HG02870 (cell line): Measurements from ENCODE around the gene OBSCN.

Source experiments
- ATAC-seq: cut with Tn5 transposase; IDR thresholded peaks from one replicate; pipeline ENCODE4 v1.9.1; 2021; ENCODE audit warnings: mild to moderate bottlenecking, moderate library complexity; ENCODE audit not compliant: unreplicated experiment

OBSCN gene

DNA sequence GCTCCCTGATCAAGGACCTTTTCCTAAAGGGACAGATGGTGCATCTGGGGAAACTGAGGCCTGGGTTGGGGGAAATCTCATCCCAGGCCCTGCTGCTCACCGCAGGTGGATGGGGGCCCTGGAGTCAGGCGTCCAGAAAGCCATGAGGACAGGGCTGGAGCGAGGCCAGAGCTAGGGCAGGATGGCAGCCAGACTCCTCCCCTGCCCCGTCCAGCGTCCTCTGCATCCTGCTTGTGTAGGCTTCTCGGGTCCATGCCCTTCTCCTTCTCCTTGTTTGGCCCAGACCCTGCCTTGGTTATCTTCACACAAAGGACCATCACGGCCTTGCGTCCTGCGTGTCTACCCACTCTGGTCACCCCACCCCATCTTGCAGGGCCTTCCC lies 155.8 kb downstream of the OBSCN start:
- no peak for ATAC-seq

DNA sequence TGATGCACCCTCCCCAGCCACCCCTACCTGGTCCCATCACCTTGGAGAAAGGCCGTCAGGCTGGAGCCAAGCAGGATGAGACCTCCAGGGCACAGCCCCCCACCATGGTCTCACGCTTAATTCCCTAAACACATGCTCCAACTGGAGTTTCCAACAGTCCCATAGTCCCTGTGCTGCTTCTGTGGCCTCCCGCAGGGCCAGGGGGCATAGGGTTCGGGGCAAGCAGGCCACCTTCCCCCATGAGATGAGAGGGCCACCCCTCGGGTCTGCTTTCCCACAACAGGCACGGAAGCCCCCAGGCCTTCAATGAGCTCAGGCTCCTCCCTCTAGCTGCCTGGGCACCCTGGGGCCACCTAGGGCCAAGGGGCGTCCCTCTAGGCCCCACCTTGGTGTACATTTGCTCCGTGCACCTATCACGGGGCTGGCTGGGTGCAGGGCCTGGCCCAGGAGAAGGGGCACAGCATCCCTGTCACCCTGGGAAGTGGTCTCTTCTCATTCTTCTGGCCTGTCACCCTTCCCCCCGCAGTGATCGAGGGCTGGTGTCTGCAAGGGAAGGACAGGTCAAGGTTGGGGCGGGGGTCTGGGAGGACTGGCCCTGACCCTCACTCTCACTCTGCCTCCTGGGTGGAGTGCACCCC lies 156.3 kb downstream of the OBSCN start:
- ATAC-seq, result no peak

DNA sequence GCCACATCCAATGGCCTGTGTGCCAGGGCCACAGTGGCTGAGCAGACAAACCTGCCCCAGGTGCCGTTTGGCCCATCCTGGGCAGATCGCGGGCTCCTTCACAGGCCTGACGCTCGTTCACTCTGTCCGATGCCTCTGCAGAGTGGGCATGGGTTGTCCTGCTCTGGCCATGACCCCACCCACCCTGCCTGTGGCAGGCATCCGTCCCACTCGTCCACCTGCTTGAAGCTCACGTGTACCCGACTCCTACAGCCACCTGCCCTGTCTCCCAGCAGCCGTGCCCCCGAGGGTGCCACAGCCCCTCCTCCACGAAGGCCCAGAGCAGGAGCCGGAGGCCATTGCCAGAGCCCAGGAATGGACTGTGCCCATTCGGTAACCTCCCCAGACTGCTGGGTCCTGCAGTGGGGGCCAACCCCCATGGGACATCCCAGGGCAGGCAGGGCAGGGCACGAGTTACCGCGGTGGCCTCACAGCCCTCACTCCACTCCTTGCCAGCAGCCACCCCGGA lies 156.9 kb downstream of the OBSCN start:
- no peak for ATAC-seq

DNA sequence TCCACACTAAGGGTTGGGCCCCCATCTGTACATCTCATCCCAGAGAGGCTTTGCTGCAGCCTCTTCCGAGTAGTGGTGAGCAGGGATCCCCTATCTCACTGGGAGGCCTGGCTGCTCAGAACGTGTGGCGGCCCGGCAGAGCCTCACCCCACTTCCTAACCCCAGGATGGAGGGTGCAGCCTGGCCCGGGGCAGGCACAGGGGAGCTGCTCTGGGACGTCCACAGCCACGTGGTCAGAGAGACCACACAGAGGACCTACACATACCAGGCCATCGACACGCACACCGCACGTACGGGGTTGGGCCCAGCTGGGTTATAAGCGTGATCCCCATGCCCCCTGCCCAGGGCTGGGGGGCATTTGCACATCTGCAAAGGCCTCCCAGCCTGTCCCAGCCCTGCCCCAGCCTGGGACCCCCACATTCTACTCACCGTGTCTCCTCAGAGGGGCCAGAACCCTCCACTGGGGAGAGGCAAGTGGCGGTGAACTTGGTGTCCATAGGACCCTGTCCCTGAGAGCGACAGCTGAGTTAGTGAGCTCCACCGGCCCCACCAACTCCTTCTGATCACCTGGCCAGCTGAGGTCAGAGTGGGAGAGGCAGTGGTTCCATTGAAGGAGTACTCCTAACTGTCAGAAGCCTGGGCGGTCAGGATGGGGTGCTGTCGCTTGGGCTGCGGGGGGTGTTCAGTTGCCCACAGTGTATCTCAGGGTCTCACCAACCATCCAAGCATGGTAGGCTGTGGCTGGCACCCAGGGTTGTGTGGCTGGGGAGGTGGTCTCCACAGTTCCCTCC lies 157.6 kb downstream of the OBSCN start:
- no peak for ATAC-seq

DNA sequence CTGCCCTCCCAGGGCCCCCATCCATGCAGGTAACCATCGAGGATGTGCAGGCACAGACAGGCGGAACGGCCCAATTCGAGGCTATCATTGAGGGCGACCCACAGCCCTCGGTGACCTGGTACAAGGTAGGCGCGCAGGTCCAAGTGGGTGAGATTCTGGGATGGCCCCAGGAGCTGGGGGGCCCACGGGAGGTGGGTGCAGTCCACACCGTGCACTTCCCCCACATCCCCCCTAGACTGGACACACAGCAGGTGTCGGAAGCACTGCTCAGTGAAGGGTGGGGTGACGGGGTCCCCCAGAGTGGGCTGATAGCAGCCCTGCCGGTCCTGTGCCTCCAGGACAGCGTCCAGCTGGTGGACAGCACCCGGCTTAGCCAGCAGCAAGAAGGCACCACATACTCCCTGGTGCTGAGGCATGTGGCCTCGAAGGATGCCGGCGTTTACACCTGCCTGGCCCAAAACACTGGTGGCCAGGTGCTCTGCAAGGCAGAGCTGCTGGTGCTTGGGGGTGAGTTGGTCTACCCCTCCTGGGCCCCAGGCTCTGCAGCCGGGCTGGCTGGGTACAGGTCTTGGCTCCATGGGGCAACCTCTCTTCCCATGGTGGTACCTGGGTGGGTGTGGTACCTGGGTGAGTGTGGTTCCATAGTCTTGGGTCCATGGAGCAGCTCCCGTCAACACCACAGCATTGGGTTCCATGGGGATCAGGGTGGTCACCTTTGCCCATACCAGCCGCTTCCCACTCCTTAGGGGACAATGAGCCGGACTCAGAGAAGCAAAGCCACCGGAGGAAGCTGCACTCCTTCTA lies 158.4 kb downstream of the OBSCN start:
- ATAC-seq, result no peak

DNA sequence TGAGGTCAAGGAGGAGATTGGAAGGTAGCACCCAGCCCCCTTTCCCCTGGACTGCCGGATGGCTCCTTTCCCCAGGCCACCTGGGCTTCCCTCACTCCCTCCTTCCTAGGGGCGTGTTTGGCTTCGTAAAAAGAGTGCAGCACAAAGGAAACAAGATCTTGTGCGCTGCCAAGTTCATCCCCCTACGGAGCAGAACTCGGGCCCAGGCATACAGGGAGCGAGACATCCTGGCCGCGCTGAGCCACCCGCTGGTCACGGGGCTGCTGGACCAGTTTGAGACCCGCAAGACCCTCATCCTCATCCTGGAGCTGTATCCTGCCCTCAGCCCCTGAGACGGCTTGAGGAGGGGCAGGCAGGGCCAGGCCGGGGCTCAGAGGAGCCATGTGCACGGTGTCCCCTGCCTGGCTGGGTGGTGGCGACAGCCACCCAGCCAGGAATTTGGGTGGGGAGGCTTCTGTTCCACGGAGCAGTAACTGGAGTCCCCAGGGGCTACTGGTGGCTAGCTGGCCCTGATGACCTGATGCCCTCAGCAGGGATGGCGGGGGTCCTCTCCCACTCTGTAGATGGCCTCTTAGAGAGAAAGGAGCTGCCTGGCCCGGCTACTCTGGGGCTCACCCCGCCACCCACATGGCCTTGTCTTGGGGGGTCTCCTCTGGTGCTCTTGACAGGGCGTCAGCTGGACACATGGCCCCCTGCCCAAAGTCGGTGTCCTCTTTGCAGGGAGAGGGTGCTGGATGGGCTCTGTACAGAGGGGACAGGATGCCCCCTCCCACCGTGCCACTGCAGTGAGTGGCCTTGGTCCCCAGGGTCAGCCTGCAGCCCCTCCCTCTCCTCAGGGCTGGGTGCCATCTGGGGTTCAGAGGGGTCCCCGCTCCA lies 159.3 kb downstream of the OBSCN start:
- ATAC-seq, result no peak

DNA sequence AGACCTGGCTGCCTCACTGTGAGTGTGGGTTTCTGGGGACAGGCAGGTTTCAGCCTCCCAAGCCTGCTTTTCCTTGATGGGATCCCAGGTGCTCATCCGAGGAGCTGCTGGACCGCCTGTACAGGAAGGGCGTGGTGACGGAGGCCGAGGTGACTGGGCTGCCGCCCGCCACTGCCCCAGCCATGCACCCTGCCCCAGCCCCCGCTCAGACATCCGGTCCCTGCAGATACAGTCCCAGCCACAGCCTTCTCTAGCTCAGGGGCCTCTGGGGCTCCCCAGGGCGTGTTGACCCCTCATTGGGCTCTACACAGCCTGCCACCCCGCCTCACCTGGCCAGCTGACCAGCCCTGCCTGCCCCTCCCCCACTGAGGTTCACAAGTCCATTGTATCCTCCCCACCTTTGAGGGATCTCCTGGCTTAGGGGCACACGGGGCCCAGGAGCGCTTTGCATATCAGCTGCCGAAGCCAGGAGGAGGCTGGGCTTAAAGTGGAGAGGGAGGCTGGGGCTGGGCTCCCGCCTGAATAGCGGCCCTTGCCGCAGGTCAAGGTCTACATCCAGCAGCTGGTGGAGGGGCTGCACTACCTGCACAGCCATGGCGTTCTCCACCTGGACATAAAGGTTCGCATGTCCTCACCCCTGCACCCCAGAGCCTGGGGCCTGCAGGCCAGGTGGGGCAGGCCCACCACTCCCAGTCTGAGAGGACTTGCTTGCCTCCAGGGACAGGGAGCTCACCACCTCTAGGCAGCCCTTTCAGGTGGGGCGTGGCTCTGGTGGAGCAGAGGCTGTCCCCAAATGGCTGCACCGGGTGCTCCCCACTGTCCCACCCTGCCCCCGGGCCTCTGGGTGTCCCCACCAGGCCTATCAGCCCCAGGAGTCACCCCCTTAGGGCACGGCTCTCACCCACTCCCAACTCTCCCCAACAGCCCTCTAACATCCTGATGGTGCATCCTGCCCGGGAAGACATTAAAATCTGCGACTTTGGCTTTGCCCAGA lies 160.3 kb downstream of the OBSCN start:
- no peak for ATAC-seq

DNA sequence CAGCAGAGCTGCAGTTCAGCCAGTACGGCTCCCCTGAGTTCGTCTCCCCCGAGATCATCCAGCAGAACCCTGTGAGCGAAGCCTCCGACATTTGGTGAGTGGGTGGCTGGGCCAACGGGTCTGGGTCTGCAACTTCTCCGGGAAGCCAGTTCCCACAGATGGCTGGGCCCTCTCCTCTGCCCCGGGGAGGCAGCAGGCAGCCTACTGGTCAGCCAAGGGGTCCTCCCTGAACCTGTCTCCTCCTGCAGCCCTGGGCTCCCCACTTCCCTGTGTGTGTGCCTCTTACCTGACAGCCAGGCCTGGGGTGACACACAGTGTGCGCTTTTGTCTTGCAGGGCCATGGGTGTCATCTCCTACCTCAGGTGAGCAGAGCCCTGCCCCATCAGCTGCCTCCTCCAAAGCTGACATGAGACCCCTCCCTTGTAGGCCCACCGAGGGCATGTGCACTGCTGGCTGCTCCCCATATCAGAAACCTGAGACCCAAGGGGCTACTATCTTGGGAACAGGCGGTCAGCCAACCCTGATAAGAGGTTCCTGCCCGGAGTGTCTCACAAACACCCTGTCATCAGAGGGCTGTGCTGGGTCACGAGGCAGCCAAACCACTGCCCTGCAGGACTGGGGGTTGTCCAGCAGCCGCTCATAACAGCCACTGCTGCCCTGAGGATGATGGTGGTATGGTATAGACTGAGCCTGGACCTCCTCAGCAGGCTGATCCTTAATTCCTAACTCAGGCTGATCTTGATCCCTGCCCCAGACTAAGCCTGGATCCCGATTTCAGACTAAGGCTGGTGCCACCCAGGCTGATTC lies 161.2 kb downstream of the OBSCN start:
- no peak for ATAC-seq

DNA sequence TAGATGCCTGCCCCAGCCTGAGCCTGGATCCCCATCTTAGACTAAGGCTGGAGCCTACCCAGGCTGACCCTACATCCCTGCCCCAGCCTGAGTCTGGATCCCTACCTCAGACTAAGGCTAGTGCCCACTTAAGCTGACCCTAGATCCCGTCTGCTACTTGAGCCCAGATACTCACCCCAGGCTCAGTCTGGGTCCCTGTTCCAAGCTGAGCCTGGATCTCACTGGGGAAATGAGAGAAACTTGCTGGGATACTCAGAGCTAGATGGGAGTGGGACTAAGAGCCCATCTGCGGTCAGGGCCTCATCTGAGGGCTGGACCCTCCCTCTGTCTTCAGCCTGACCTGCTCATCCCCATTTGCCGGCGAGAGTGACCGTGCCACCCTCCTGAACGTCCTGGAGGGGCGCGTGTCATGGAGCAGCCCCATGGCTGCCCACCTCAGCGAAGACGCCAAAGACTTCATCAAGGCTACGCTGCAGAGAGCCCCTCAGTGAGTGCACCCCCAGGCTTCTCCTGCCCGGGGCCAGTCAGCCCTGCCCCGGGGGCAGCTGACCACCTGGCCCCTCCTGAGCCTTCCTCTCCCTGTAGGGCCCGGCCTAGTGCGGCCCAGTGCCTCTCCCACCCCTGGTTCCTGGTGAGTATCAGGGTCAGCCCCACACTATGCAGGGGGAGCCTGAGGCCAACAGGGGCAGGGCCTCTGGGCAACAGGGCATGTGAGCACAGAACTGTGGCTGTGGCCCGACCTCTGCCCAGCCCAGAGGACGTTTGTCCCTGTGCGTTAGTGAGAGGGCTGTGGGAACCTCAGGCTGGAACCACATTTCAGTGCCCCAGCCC lies 162.0 kb downstream of the OBSCN start:
- no peak for ATAC-seq

DNA sequence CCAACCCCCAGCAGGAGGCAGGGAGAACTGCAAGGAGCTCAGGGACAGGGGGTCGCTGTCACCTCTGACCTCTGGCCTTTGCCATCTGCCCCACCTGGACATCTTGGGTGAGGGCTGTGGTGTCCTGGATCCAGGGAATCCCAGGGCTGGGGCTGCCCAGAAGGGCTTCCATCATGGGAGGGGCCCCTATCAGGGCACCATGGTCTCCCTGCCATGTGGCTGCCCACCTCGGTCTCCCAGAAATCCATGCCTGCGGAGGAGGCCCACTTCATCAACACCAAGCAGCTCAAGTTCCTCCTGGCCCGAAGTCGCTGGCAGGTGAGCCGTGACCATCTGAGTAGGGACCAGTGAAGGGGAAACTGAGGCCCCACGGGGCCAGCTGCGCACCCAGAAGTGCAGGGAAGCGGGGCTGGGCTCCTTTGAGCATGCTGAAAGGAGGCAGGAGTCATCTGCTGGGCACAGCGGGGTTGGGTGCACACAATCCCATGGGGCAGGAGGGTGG lies 162.6 kb downstream of the OBSCN start:
- no peak for ATAC-seq

DNA sequence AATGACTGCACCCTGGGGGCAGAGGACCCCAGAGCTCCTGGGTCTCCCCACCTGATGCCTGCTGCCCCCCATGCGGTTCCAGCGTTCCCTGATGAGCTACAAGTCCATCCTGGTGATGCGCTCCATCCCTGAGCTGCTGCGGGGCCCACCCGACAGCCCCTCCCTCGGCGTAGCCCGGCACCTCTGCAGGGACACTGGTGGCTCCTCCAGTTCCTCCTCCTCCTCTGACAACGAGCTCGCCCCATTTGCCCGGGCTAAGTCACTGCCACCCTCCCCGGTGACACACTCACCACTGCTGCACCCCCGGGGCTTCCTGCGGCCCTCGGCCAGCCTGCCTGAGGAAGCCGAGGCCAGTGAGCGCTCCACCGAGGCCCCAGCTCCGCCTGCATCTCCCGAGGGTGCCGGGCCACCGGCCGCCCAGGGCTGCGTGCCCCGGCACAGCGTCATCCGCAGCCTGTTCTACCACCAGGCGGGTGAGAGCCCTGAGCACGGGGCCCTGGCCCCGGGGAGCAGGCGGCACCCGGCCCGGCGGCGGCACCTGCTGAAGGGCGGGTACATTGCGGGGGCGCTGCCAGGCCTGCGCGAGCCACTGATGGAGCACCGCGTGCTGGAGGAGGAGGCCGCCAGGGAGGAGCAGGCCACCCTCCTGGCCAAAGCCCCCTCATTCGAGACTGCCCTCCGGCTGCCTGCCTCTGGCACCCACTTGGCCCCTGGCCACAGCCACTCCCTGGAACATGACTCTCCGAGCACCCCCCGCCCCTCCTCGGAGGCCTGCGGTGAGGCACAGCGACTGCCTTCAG lies 163.3 kb downstream of the OBSCN start:
- ATAC-seq, result no peak

DNA sequence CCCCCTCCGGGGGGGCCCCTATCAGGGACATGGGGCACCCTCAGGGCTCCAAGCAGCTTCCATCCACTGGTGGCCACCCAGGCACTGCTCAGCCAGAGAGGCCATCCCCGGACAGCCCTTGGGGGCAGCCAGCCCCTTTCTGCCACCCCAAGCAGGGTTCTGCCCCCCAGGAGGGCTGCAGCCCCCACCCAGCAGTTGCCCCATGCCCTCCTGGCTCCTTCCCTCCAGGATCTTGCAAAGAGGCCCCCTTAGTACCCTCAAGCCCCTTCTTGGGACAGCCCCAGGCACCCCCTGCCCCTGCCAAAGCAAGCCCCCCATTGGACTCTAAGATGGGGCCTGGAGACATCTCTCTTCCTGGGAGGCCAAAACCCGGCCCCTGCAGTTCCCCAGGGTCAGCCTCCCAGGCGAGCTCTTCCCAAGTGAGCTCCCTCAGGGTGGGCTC lies 163.9 kb downstream of the OBSCN start:
- ATAC-seq, result no peak

DNA sequence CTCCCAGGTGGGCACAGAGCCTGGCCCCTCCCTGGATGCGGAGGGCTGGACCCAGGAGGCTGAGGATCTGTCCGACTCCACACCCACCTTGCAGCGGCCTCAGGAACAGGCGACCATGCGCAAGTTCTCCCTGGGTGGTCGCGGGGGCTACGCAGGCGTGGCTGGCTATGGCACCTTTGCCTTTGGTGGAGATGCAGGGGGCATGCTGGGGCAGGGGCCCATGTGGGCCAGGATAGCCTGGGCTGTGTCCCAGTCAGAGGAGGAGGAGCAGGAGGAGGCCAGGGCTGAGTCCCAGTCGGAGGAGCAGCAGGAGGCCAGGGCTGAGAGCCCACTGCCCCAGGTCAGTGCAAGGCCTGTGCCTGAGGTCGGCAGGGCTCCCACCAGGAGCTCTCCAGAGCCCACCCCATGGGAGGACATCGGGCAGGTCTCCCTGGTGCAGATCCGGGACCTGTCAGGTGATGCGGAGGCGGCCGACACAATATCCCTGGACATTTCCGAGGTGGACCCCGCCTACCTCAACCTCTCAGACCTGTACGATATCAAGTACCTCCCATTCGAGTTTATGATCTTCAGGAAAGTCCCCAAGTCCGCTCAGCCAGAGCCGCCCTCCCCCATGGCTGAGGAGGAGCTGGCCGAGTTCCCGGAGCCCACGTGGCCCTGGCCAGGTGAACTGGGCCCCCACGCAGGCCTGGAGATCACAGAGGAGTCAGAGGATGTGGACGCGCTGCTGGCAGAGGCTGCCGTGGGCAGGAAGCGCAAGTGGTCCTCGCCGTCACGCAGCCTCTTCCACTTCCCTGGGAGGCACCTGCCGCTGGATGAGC lies 164.5 kb downstream of the OBSCN start:
- no peak for ATAC-seq

DNA sequence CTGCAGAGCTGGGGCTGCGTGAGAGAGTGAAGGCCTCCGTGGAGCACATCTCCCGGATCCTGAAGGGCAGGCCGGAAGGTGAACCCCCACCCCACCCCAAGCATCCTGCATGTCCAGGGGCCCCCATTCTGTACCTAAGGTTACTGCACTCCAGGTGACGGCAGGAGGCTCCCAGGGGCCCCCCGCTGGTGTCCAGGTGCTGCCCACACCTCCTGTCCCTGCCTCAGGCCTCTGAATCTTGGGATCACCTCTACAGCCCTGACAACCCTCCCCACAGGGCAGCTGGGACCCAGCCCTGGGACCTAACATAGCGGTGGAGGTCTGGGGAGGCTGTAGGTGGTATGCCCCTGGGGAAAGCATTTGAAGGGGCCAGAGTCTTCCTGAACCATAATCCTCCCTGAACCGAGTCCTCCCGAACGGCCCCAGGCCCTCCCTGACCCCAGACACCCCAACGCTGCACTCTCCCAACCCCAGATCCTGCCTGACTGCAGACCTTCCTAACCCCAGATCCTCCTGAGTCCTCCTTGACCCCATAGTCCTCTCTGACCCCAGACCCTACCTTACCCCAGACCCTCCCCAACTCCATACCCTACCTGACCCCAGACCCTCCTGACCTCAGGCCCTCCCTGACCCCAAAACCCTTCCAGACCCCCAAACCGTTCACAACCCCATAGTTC lies 165.3 kb downstream of the OBSCN start:
- ATAC-seq, result no peak
